Measurements from ENCODE around the gene DLX4.

DNA sequence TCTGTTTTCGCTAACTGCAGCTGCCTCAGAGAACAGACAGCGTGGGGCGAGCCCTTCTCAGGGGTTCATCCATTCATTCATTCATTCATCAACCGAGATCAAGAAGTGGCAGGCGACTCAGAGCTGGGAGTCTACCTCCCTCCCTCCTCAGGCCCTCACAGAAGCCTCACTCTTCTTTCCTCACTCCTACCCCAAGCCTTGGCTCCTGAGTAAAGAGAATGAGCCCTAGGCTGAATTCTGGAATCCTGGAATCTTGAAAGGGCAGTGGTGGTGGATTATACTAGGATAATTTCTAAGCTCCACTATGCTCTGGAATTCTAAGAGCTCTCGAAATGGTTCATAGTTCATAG, 28.3 kb downstream of the DLX4 start:
- TF ChIP-seq POLR2A (IDR thresholded peaks at IDR 0.05) (no peak), CTCF (IDR thresholded peaks at IDR 0.05) (no peak), POLR2AphosphoS5 (IDR thresholded peaks at IDR 0.05) (no peak), EP300 (IDR thresholded peaks at IDR 0.05; ENCODE audit: low read depth) (no peak)

Measured in transverse colon (tissue), 4 donors.